Colonic mucosa (tissue), 4 donors: ENCODE measurements around the gene ARHGAP4. TPM values are rescaled to one million over a fixed set of nuclear protein-coding genes. Genes with fewer than 3 reads are reported as not detected.

Experiments
- DNase-seq: peaks from one replicate; pipeline ENCODE4 v3.0.0-alpha.2; 2020
- H3K27ac ChIP-seq: fragments of 200-600 bp; one replicate; pipeline ENCODE4 v1.8.0; 2021
- H3K27me3 ChIP-seq: fragments of 200-600 bp; one replicate; pipeline ENCODE4 v1.8.0; 2021
- H3K36me3 ChIP-seq: fragments of 200-600 bp; one replicate; pipeline ENCODE4 v1.8.0; 2021
- H3K4me1 ChIP-seq: fragments of 200-600 bp; one replicate; pipeline ENCODE4 v1.8.0; 2021; ENCODE audit warnings: mild to moderate bottlenecking
- H3K4me3 ChIP-seq: fragments of 200-600 bp; one replicate; pipeline ENCODE4 v1.8.0; 2021
- H3K9ac ChIP-seq, 2 donors: one replicate each; pipeline ENCODE4 v1.7.0; 2013; ENCODE audit warnings: control low read depth in 2 of 2, low read depth in 2 of 2, low read length in 2 of 2
- H3K9me3 ChIP-seq: fragments of 200-600 bp; one replicate; pipeline ENCODE4 v1.8.0; 2021
- intact Hi-C: fragments of 100-400 bp; cut with DNase I; formaldehyde crosslinking; loops from one replicate; pipeline ENCODE4 v1.14.1; 2022
- total RNA-seq, 2 donors: library from RNA; stranded (reverse); fragmentation: NEBNext Ultra II Directional in 1 of 2; extraction: Animal tissue kit (Norgen Biotek cat#: 25700) in 1 of 2; gene quantifications; one replicate each; pipeline ENCODE4 v1.2.1, GENCODE V29; 2021
- TF ChIP-seq, protein P1 (sequence below): fragments of 200-600 bp; IDR thresholded peaks from one replicate; pipeline ENCODE4 v1.8.0; 2022; ENCODE audit warnings: antibody characterized with exemption, mild to moderate bottlenecking
- donor health status: healthy.
- donor health status: DM: no; HTN: no; CAD: no.
- donor health status: DM: no; HTN: no; CAD: no.

Gene ARHGAP4
- total RNA-seq, 2 donors from 2014 or later: 19.9 to 30.0 TPM

DNA sequence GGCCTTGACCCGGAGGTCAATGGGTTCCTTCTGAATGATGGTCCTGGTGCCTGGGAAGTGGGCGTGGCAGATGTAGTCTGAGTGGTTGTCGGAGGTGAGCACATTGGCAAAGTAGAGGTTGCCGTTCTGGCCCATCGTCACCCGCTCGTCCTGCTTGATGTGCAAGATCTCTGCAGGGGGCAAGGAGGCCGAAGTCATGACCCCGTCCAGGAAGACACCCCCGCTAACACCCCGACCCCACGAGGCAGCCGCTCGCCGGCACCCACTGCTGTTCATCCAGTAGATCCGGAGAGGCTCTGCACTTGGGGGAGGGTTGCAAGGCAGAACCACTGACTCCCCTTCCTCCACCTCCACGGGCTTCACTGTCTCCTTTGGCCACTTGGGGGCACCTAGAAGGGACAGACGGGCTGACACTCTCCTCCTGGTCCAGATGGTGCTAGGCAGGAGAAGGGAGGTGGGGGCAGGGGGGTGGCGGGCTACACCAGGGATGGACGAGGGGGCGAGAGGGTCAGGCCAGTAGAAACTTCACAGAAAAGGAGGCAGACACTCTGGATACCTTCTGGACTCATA lies 55.2 kb downstream of the ARHGAP4 start:
- TF ChIP-seq, protein P1, sequence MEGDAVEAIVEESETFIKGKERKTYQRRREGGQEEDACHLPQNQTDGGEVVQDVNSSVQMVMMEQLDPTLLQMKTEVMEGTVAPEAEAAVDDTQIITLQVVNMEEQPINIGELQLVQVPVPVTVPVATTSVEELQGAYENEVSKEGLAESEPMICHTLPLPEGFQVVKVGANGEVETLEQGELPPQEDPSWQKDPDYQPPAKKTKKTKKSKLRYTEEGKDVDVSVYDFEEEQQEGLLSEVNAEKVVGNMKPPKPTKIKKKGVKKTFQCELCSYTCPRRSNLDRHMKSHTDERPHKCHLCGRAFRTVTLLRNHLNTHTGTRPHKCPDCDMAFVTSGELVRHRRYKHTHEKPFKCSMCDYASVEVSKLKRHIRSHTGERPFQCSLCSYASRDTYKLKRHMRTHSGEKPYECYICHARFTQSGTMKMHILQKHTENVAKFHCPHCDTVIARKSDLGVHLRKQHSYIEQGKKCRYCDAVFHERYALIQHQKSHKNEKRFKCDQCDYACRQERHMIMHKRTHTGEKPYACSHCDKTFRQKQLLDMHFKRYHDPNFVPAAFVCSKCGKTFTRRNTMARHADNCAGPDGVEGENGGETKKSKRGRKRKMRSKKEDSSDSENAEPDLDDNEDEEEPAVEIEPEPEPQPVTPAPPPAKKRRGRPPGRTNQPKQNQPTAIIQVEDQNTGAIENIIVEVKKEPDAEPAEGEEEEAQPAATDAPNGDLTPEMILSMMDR: no peak

DNA sequence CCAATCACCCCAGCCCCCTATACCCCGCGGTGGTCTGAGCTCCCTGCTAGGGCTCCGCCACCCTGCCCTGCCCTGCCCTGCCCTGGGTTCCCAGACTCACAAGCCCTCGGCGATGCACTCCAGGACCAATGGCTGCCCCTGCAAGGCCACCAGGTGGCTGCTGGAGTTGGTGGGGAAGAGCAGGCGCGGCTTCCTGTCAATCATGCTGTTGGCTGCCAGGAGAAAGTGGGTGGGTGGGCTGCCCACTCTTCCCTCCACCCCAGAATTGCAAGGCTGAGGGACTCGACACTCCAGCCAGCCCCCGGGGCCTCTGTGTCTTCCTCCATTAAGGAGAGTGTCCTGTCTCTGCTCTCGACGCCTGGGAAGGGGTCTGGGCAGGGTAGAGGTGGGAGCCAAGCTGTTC lies 55.8 kb downstream of the ARHGAP4 start:
- DNase-seq: no peak
- TF ChIP-seq, protein P1: no peak
- Histone ChIP-seq H3K36me3 (no peaks in the 10 kb centered on the region), H3K4me1 (no peaks in the 10 kb centered on the region), H3K9ac (no peak overlapping the region), H3K27me3 (no peaks in the 10 kb centered on the region), H3K27ac (no peak overlapping the region), H3K9me3 (no peaks in the 10 kb centered on the region), H3K4me3 (no peak overlapping the region)
- intact Hi-C loops: no loop called here

More for the DNA sequence above, 55.2 kb downstream of the ARHGAP4 start:
- Histone ChIP-seq H3K4me3 (no peak overlapping the region), H3K36me3 (no peaks in the 10 kb centered on the region), H3K27ac (no peak overlapping the region), H3K9ac (no peak overlapping the region), H3K9me3 (no peaks in the 10 kb centered on the region), H3K27me3 (no peaks in the 10 kb centered on the region), H3K4me1 (no peaks in the 10 kb centered on the region)
- no peak for DNase-seq
- intact Hi-C loops: no loop called here

DNA sequence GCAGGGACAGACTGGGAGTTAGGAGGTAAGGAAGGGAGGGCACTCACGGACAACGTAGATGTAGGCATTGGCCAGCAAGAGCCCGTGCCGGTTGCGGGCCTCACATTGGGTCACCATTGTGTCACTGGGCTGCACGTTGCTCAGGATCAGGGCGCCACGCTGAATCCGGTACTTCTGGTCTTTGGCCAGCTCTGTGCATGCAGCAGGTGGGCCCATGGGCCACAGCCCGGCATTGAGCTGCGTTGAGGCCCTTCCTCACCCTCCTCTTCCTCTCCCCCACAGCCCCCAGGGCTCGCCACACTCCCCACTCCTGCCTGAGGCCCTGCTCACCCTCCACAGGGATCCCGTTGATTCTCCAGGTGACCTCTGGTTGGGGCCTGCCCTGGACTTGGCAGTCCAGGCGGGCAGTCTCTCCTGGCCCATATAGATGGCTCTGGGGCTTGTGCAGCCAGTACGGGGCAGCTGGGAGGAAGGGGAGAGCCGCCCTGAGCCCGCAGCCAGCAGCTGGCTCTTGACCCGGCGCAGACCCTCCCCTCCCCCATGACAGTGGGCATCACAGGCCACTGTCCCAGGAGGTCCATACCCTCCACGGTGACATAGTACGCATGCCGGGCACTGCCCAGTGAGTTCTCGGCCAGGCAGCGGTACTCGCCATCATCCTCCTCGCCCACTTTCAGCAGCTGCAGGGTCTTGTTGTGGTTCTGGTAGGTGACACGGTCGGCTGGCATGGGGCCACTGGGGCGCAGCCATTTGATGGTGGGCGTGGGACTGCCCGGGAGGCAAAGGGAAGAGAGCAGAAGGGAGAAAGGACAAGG lies 56.4 kb downstream of the ARHGAP4 start:
- Histone ChIP-seq H3K9me3 (no peaks in the 10 kb centered on the region), H3K9ac (no peak overlapping the region), H3K4me1 (no peaks in the 10 kb centered on the region), H3K4me3 (no peak overlapping the region), H3K36me3 (no peaks in the 10 kb centered on the region), H3K27me3 (no peaks in the 10 kb centered on the region), H3K27ac (no peak overlapping the region)
- intact Hi-C loops: no loop called here
- TF ChIP-seq, protein P1: no peak
- DNase-seq: no peak

DNA sequence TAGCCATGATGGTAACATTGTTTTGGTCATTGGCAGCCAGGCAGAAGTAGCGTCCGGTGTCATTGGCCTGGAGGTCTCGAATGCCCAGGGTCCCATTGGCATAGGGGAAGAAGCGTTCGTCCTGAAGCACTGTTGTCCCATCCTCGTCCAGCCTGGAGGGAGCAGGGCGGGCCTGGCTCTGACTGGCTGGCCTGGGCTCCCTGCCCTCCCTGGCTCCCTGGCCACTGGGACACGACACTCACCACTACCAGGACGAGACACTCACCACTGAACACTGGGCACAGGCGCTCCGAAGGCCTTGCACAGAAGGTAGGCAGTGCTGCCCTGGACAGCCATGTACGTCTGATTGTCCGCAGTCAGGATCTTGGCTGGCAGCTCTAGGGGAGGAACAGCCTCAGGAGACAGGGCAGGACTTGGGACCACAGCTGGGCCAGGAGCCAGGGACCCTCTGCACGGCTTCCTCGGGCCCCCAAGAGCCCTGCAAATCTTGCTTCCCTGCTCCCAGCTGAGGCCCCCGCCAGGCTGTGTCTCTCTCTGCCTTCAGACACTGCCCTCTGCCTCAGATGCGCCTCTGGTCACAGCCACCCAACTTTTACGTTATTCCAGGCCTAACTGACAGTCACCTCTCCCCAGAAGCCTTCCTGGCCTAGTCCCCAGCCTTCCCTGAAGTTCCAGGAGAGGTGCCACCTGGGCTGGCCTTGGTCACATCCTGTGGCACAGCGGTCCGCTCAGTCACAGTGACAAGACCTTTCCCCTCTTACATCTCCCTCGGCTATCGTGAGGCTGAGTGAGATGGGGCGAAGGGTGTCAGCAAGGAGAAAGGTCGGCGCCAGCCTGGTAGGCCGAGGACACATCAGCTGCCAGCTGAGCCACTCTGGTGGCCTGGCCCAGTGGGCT lies 57.2 kb downstream of the ARHGAP4 start:
- Histone ChIP-seq H3K9me3 (no peaks in the 10 kb centered on the region), H3K27me3 (no peaks in the 10 kb centered on the region), H3K4me1 (no peaks in the 10 kb centered on the region), H3K9ac (no peak overlapping the region), H3K4me3 (no peak overlapping the region), H3K36me3 (no peaks in the 10 kb centered on the region), H3K27ac (no peak overlapping the region)
- no peak for DNase-seq
- TF ChIP-seq, protein P1: no peak
- intact Hi-C loops: no loop called here

DNA sequence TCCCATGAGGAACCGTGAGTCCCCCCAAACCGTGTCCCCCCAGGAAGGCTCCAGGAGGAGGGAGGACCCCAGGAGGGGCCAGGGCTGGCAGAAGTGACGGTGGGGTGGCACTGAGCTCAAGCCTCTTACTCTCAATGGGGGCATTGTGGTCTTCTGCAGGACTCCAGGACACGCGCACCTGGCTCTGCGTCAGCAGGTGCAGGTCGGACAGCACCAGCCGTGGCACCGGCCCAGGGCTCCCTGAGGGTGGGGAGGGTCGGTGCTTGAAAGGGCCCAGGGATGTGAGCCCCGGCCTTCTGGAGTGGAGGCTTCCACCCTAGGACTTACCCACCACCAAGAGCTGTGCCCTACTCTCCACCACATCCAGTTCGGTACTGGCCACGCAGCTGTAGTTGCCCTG lies 58.4 kb downstream of the ARHGAP4 start:
- no peak overlapping the region for H3K27ac ChIP-seq
- intact Hi-C loops: no loop called here
- no peak overlapping the region for H3K4me3 ChIP-seq
- H3K4me1 ChIP-seq: no peaks in the 10 kb centered on the region
- peaks cover 1% of the 10 kb centered on the region for H3K27me3 ChIP-seq
- H3K9ac ChIP-seq: no peak overlapping the region
- TF ChIP-seq, protein P1: no peak
- no peaks in the 10 kb centered on the region for H3K36me3 ChIP-seq
- no peaks in the 10 kb centered on the region for H3K9me3 ChIP-seq
- no peak for DNase-seq
